ENCODE results near the gene MRGPRF.

DNA sequence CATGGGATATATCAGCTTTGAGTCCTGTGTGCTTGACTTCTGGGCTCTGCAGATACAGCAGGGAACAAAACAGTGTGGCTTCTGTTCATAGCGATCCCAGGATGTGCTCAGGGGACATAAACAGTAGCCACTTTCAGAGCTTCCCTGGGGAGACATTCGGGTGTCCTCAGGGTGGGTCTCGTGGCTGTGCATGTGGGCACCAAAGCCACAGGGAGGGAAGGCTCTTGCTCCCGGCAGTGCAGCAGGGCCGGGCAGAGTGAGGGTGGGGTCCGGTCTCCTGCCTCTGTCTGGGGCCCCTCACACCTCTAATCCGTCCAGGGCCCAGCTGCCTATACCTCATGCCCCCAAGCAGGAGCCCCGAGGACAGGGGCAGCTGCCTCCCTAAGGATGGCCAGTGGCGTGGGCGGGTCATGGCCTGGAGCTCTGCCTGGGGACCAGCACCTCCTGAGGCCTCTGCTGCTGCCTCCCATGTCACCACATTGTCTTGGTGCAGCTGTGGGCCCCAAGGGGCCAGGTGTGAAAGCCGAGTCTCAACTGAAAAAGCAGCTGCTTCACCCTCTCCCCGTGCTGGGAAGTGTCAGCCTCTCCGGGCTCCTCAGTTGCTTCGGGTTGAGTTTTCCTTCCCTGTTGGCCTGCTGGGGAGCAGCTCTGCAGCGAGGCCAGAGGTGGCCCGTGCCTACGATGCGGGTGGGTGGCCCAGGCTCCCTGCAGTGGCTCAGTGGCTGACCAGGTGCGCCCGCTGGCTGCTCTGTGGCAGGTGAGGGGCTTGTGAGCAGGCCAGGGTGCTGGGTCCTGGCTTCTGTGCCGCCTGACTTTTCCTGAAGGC lies 39.5 kb upstream of the MRGPRF start:
- TF ChIP-seq, protein P1, sequence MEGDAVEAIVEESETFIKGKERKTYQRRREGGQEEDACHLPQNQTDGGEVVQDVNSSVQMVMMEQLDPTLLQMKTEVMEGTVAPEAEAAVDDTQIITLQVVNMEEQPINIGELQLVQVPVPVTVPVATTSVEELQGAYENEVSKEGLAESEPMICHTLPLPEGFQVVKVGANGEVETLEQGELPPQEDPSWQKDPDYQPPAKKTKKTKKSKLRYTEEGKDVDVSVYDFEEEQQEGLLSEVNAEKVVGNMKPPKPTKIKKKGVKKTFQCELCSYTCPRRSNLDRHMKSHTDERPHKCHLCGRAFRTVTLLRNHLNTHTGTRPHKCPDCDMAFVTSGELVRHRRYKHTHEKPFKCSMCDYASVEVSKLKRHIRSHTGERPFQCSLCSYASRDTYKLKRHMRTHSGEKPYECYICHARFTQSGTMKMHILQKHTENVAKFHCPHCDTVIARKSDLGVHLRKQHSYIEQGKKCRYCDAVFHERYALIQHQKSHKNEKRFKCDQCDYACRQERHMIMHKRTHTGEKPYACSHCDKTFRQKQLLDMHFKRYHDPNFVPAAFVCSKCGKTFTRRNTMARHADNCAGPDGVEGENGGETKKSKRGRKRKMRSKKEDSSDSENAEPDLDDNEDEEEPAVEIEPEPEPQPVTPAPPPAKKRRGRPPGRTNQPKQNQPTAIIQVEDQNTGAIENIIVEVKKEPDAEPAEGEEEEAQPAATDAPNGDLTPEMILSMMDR (IDR thresholded peaks at IDR 0.05): no peak
- no peak for TF ChIP-seq ZFX (IDR thresholded peaks at IDR 0.05; ENCODE audit: borderline replicate concordance)

All from 22Rv1 (cell line).